ENCODE measurements around the gene WDPCP. TPM values are rescaled to one million over a fixed set of nuclear protein-coding genes. Genes with fewer than 3 reads are reported as not detected.

WDPCP gene
- total and polyA plus RNA-seq, 2 of the 8 experiments (the other 6 are each of a cell fraction or from before 2014, with no cell fraction given): 9.3 to 25.8 TPM

GRCh38 chr2:63488118-63488713 is 100.1 kb downstream of the WDPCP start (continued):
- TF ChIP-seq CHD7 (IDR thresholded peaks at IDR 0.05; ENCODE audit: insufficient replicate concordance, low read length) (peak; percentile 55), E2F6 (IDR thresholded peaks at IDR 0.05) (no peak), TAF1 (IDR thresholded peaks at IDR 0.05; ENCODE audit: low read depth, low read length) (no peak), RAD21 (IDR thresholded peaks at IDR 0.05 in 1 of 2, conservative IDR thresholded peaks at IDR 0.05 in 1 of 2; ENCODE audit: low read depth in 2 of 2, low read length in 2 of 2) (peak; percentile 60 to 61), CREB1 (IDR thresholded peaks at IDR 0.05) (no peak), BCL11A (IDR thresholded peaks at IDR 0.05; ENCODE audit: low read depth in 2 of 2, low read length in 2 of 2) (no peak), KDM1A (IDR thresholded peaks at IDR 0.05; ENCODE audit: borderline replicate concordance, low read length) (no peak), YY1 (IDR thresholded peaks at IDR 0.05; ENCODE audit: low read depth, low read length) (no peak), TEAD4 (IDR thresholded peaks at IDR 0.05; ENCODE audit: low read depth, low read length) (no peak), SP2 (IDR thresholded peaks at IDR 0.05; ENCODE audit: low read length) (no peak)
